H9 (cell line): ENCODE results near the gene GREB1L. TPM values are rescaled to one million over a fixed set of nuclear protein-coding genes. Genes with fewer than 3 reads are reported as not detected.
A peak's percentile ranks its signal among the peaks of the same experiment; 100 is the strongest.
"Not testable (repeated sequence)": the region's sequence is repeated elsewhere in the genome, so short reads cannot be mapped to it uniquely, and the experiment has no call there.

ENCODE experiments used
- DNase-seq: peaks from one replicate; pipeline ENCODE4 v3.0.0-alpha.2; 2017
- H2AFZ ChIP-seq: one replicate; pipeline ENCODE4 v1.6.1; 2013; ENCODE audit warnings: mild to moderate bottlenecking, low read length, control low read depth, moderate library complexity
- H2AK5ac ChIP-seq: 2 replicates; pipeline ENCODE4 v1.6.1; 2013; ENCODE audit warnings: low read length, control low read depth, mixed read lengths; ENCODE audit not compliant: insufficient read length
- H2BK120ac ChIP-seq: one replicate; pipeline ENCODE4 v1.6.1; 2013; ENCODE audit warnings: low read depth, mild to moderate bottlenecking, low read length, control low read depth, inconsistent platforms; ENCODE audit not compliant: poor library complexity, severe bottlenecking
- H2BK12ac ChIP-seq: 2 replicates; pipeline ENCODE4 v1.6.1; 2013; ENCODE audit warnings: low read length, control low read depth, mixed read lengths, low read depth; ENCODE audit not compliant: insufficient read length
- H2BK15ac ChIP-seq: 2 replicates; pipeline ENCODE4 v1.6.1; 2013; ENCODE audit warnings: low read depth, low read length, control low read depth
- H2BK20ac ChIP-seq: one replicate; pipeline ENCODE4 v1.6.1; 2013; ENCODE audit warnings: low read depth, mild to moderate bottlenecking, low read length, control low read depth, inconsistent platforms; ENCODE audit not compliant: poor library complexity, severe bottlenecking
- H2BK5ac ChIP-seq: 2 replicates; pipeline ENCODE4 v1.6.1; 2013; ENCODE audit warnings: low read length, control low read depth, mixed read lengths; ENCODE audit not compliant: insufficient read length
- H3K14ac ChIP-seq: 2 replicates; pipeline ENCODE4 v1.6.1; 2013; ENCODE audit warnings: low read length, control low read depth; ENCODE audit not compliant: insufficient read depth
- H3K18ac ChIP-seq: 2 replicates; pipeline ENCODE4 v1.6.1; 2013; ENCODE audit warnings: low read depth, mild to moderate bottlenecking, mixed read lengths, low read length, control low read depth; ENCODE audit not compliant: insufficient read length
- H3K23ac ChIP-seq: 2 replicates; pipeline ENCODE4 v1.6.1; 2013; ENCODE audit warnings: low read length, control low read depth, mixed read lengths, low read depth; ENCODE audit not compliant: insufficient read length
- H3K23me2 ChIP-seq: 2 replicates; pipeline ENCODE4 v1.6.1; 2013; ENCODE audit warnings: low read depth, mild to moderate bottlenecking, mixed read lengths, low read length, control low read depth; ENCODE audit not compliant: insufficient read length, poor library complexity, severe bottlenecking
- H3K27ac ChIP-seq: 2 replicates; pipeline ENCODE4 v1.5.1; 2013; ENCODE audit warnings: low read length, control low read depth, mixed read lengths, low read depth; ENCODE audit not compliant: insufficient read length
- H3K27me3 ChIP-seq: 2 replicates; pipeline ENCODE4 v1.6.1; 2013; ENCODE audit warnings: low read length, control low read depth, inconsistent platforms; ENCODE audit not compliant: insufficient read depth
- H3K4ac ChIP-seq: 2 replicates; pipeline ENCODE4 v1.6.1; 2013; ENCODE audit warnings: low read depth, mild to moderate bottlenecking, control low read depth, inconsistent platforms, low read length, moderate library complexity
- H3K4me1 ChIP-seq: 2 replicates; pipeline ENCODE4 v1.6.1; 2013; ENCODE audit warnings: low read length, control low read depth, inconsistent platforms; ENCODE audit not compliant: insufficient read depth
- H3K4me2 ChIP-seq: 2 replicates; pipeline ENCODE4 v1.6.1; 2013; ENCODE audit warnings: low read length, control low read depth, mixed read lengths; ENCODE audit not compliant: insufficient read length, insufficient read depth
- H3K56ac ChIP-seq: 2 replicates; pipeline ENCODE4 v1.6.1; 2013; ENCODE audit warnings: low read depth, mild to moderate bottlenecking, mixed read lengths, low read length, control low read depth; ENCODE audit not compliant: insufficient read length
- H3K79me1 ChIP-seq: 2 replicates; pipeline ENCODE4 v1.6.1; 2013; ENCODE audit warnings: low read depth, mild to moderate bottlenecking, moderate library complexity, low read length, control low read depth, inconsistent platforms; ENCODE audit not compliant: insufficient read depth, poor library complexity, severe bottlenecking
- H3K79me2 ChIP-seq: 2 replicates; pipeline ENCODE4 v1.6.1; 2013; ENCODE audit warnings: low read length, control low read depth, inconsistent platforms; ENCODE audit not compliant: insufficient read depth
- H3K9ac ChIP-seq: 2 replicates; pipeline ENCODE4 v1.6.1; 2013; ENCODE audit warnings: low read length, control low read depth, mixed read lengths; ENCODE audit not compliant: insufficient read length; ENCODE audit errors: extremely low read depth
- H3K9me3 ChIP-seq: one replicate; pipeline ENCODE4 v1.6.1; 2013; ENCODE audit warnings: low read depth, low read length, inconsistent platforms; ENCODE audit not compliant: control insufficient read depth
- H3T11ph ChIP-seq: one replicate; pipeline ENCODE4 v1.6.1; 2013; ENCODE audit warnings: mild to moderate bottlenecking, low read length, control low read depth, inconsistent platforms
- H4K20me1 ChIP-seq: one replicate; pipeline ENCODE4 v1.6.1; 2013; ENCODE audit not compliant: control insufficient read depth, insufficient read length, insufficient read depth
- H4K5ac ChIP-seq: 2 replicates; pipeline ENCODE4 v1.6.1; 2013; ENCODE audit warnings: low read depth, mild to moderate bottlenecking, mixed read lengths, low read length, control low read depth; ENCODE audit not compliant: insufficient read length
- H4K8ac ChIP-seq: replicated peaks from 2 replicates; pipeline ENCODE4 v1.6.1; 2013; ENCODE audit warnings: low read length, control low read depth, mixed read lengths, low read depth; ENCODE audit not compliant: insufficient read length
- H4K91ac ChIP-seq: 2 replicates; pipeline ENCODE4 v1.6.1; 2013; ENCODE audit warnings: low read depth, mild to moderate bottlenecking, moderate library complexity, mixed read lengths, low read length, control low read depth; ENCODE audit not compliant: insufficient read length
- H3K27ac Mint-ChIP-seq, 3 experiments: 2 replicates in 2 of 3; 3 replicates in 1 of 3; pipeline ENCODE4 v1.8.0; 2020 to 2021; ENCODE audit warnings: mixed read lengths in 3 of 3, mild to moderate bottlenecking in 1 of 3, moderate library complexity in 1 of 3
- H3K27me3 Mint-ChIP-seq: 2 replicates; pipeline ENCODE4 v1.8.0; 2021; ENCODE audit warnings: low read depth, mild to moderate bottlenecking, moderate library complexity, mixed read lengths
- H3K36me3 Mint-ChIP-seq, 3 experiments: 2 replicates in 2 of 3; 3 replicates in 1 of 3; pipeline ENCODE4 v1.8.0; 2020 to 2021; ENCODE audit warnings: low read depth in 3 of 3, mixed read lengths in 3 of 3; ENCODE audit not compliant: insufficient read depth in 1 of 3
- H3K4me1 Mint-ChIP-seq, 2 experiments: 2 replicates each; pipeline ENCODE4 v1.8.0; 2020; ENCODE audit warnings: mixed read lengths in 2 of 2
- H3K4me3 Mint-ChIP-seq, 2 experiments: 2 replicates in 1 of 2; 3 replicates in 1 of 2; pipeline ENCODE4 v1.8.0; 2020 to 2021; ENCODE audit warnings: mild to moderate bottlenecking in 2 of 2, mixed read lengths in 2 of 2, moderate library complexity in 1 of 2
- H3K9me3 Mint-ChIP-seq, 2 experiments: 2 replicates in 1 of 2; 3 replicates in 1 of 2; pipeline ENCODE4 v1.8.0; 2020; ENCODE audit warnings: mild to moderate bottlenecking in 2 of 2, mixed read lengths in 2 of 2, moderate library complexity in 1 of 2
- WGBS: extraction: QIAGEN DNeasy Blood & Tissue Kit; methylation state at CpG from one replicate; pipeline ENCODE4 v1.1.7; 2013; ENCODE audit warnings: missing lambda C conversion rate, low lambda C conversion rate, mixed read lengths; ENCODE audit not compliant: insufficient read length; ENCODE audit errors: extremely low coverage; 5-methylcytosine and 5-hydroxymethylcytosine counted together
- total RNA-seq: library from RNA; stranded (reverse); gene quantifications from 2 replicates; pipeline ENCODE4 v1.2.1, GENCODE V29; 2021
- TF ChIP-seq, protein P1 (sequence below): fragments of 200-600 bp; sonication (generic); conservative IDR thresholded peaks from 3 replicates; pipeline ENCODE4 v1.8.0; 2021; ENCODE audit warnings: antibody characterized with exemption, mild to moderate bottlenecking

GREB1L gene
- total RNA-seq, 1 experiment from 2014 or later, result 2.7 TPM

DNA sequence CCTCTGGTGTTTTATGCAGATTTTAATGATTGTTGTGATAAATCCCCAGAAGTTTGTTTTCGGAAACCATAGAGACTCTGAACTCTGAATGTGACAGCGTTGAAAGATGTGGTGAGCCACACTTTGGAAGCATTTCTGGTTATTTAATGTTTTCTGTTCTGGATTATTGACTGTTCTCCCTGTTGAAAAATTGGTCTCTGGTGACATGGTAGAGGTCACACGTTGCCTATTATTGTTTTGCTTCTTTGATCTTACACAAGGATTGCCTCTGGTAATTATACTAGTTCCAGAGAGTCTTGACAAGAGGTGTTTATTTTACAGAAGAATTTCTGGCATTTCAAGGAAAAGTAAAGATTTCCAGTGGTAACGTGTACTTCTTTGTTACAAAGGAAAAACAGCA is 127.1 kb downstream of the GREB1L start:
- Mint-ChIP-seq H3K36me3 (no peaks in the 10 kb centered on the region; a peak in 1 of 7 replicates), H3K27me3 (peaks cover 8% of the 10 kb centered on the region), H3K27ac (peak overlapping the region in 1 of 3 experiments; percentile 46; a peak in 2 of 7 replicates), H3K4me3 (no peak overlapping the region), H3K4me1 (peaks cover 30% of the 10 kb centered on the region in 2 experiments), H3K9me3 (no peaks in the 10 kb centered on the region)
- no peak overlapping the region for H3K4ac ChIP-seq
- no peaks in the 10 kb centered on the region for H4K20me1 ChIP-seq
- H3K14ac ChIP-seq, result no peak overlapping the region
- H2AK5ac ChIP-seq, result no peak overlapping the region
- peaks cover 4% of the 10 kb centered on the region; the same call in 1 of the 2 replicates for H3K4me1 ChIP-seq
- no peaks in the 10 kb centered on the region for H3K79me1 ChIP-seq
- no peak overlapping the region for H3K4me2 ChIP-seq
- no peak overlapping the region for H3T11ph ChIP-seq
- H3K23ac ChIP-seq, result no peak overlapping the region
- H2AFZ ChIP-seq, result no peak overlapping the region
- no peak overlapping the region for H2BK15ac ChIP-seq
- H3K56ac ChIP-seq, result no peak overlapping the region
- H3K18ac ChIP-seq, result no peak overlapping the region
- H2BK5ac ChIP-seq, result no peak overlapping the region
- no CpG with 5 or more reads among the region's 4 CpGs for WGBS
- no peak overlapping the region for H4K5ac ChIP-seq
- no peak overlapping the region for H3K9ac ChIP-seq
- no peaks in the 10 kb centered on the region for H3K23me2 ChIP-seq
- no peak for DNase-seq
- H3K27ac ChIP-seq, result no peak overlapping the region
- H3K9me3 ChIP-seq, result no peaks in the 10 kb centered on the region
- H3K27me3 ChIP-seq, result no peaks in the 10 kb centered on the region
- H2BK120ac ChIP-seq, result no peak overlapping the region
- no peaks in the 10 kb centered on the region for H3K79me2 ChIP-seq
- no peak overlapping the region for H4K91ac ChIP-seq
- TF ChIP-seq, protein P1, sequence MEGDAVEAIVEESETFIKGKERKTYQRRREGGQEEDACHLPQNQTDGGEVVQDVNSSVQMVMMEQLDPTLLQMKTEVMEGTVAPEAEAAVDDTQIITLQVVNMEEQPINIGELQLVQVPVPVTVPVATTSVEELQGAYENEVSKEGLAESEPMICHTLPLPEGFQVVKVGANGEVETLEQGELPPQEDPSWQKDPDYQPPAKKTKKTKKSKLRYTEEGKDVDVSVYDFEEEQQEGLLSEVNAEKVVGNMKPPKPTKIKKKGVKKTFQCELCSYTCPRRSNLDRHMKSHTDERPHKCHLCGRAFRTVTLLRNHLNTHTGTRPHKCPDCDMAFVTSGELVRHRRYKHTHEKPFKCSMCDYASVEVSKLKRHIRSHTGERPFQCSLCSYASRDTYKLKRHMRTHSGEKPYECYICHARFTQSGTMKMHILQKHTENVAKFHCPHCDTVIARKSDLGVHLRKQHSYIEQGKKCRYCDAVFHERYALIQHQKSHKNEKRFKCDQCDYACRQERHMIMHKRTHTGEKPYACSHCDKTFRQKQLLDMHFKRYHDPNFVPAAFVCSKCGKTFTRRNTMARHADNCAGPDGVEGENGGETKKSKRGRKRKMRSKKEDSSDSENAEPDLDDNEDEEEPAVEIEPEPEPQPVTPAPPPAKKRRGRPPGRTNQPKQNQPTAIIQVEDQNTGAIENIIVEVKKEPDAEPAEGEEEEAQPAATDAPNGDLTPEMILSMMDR, result no peak
- no peak overlapping the region for H2BK20ac ChIP-seq
- no peak overlapping the region for H4K8ac ChIP-seq
- H2BK12ac ChIP-seq, result no peak overlapping the region

DNA sequence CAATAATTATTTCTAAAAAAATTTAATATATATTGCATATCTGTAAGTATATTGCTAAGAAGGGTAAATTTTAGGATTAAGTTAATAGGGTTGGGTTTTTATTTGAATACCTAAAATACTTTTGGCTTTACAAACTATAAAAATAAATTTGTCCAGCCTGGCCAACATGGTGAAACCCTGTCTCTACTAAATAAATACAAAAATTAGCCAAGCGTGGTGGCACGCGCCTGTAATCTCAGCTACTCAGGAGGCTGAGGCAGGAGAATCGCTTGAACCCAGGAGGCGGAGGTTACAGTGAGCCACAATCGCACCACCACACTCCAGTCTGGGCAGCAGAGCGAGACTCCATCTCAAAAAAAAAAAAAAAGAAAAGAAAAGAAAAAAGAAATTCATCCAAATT is 127.6 kb downstream of the GREB1L start:
- H3K79me1 ChIP-seq, H3K4me2 ChIP-seq, H4K91ac ChIP-seq, H2BK15ac ChIP-seq, H3K18ac ChIP-seq, H3K4me1 ChIP-seq, H2BK12ac ChIP-seq, H3K9ac ChIP-seq, H3T11ph ChIP-seq, DNase-seq, H4K8ac ChIP-seq, H2BK120ac ChIP-seq, H2AFZ ChIP-seq, H3K27ac Mint-ChIP-seq, H3K14ac ChIP-seq, H3K56ac ChIP-seq, H3K9me3 ChIP-seq, H3K9me3 Mint-ChIP-seq, H4K20me1 ChIP-seq, H4K5ac ChIP-seq, H3K4me3 Mint-ChIP-seq, H3K23ac ChIP-seq, H2AK5ac ChIP-seq, H3K27me3 Mint-ChIP-seq, H3K4ac ChIP-seq, H3K23me2 ChIP-seq, H3K27me3 ChIP-seq, H3K36me3 Mint-ChIP-seq, H2BK5ac ChIP-seq, H3K79me2 ChIP-seq, H2BK20ac ChIP-seq, H3K27ac ChIP-seq: not testable (repeated sequence)
- H3K4me1 Mint-ChIP-seq, result peaks cover 30% of the 10 kb centered on the region in 2 experiments
- WGBS, result no CpG with 5 or more reads among the region's 7 CpGs
